ENCODE data around the gene LRRC57.

Gene LRRC57

GRCh38 chr15:42490671-42491538, 57.7 kb downstream of the LRRC57 start, which contains the start of gene ZNF106:
Gene ZNF106, minus strand, starts transcription at chr15:42491141. Its CDS starts 18,852 bp downstream, at chr15:42472289.
- ChIA-PET POLR2A (interaction anchor here (0.5 to 1.0 kb wide), 3 partner anchors 8 to 56 kb away, joined by 3 to 4 read pairs (median 3); no protein-coding TSS in a partner anchor), CTCF (interaction anchor here (1.0 to 2.6 kb wide), 6 partner anchors 14 to 161 kb away, joined by 3 to 7 read pairs (median 4); no protein-coding TSS in a partner anchor)

GRCh38 chr15:42490291-42490670, 58.3 kb downstream of the LRRC57 start:
- no peak for DNase-seq (ENCODE audit: low read depth, low spot score)
- TF ChIP-seq CTCF (IDR thresholded peaks at IDR 0.05; ENCODE audit: insufficient read depth, low read length, missing control alignments): no peak
- CTCF ChIA-PET: interaction anchor here (1.1 to 2.6 kb wide), 4 partner anchors 13 to 161 kb away, joined by 3 to 7 read pairs (median 4); no protein-coding TSS in a partner anchor
- POLR2A ChIA-PET: interaction anchor here (1.0 kb wide), 1 partner anchor 34 kb away, joined by 4 read pairs; no protein-coding TSS in a partner anchor
- H3K4me3 ChIP-seq (ENCODE audit: low read depth, low read length): peak overlapping the region; percentile 96

More at GRCh38 chr15:42490671-42491538, 57.7 kb downstream of the LRRC57 start, which contains the start of gene ZNF106:
- DNase-seq (ENCODE audit: low read depth, low spot score): peak; percentile 58
- TF ChIP-seq CTCF (IDR thresholded peaks at IDR 0.05; ENCODE audit: insufficient read depth, low read length, missing control alignments): peak; percentile 30
- peak within 1 kb of the TSS; percentile 96 for H3K4me3 ChIP-seq (ENCODE audit: low read depth, low read length)
